ENCODE data around the gene MUS81. TPM values are rescaled to one million over a fixed set of nuclear protein-coding genes. Genes with fewer than 3 reads are reported as not detected.

The MUS81 gene
- total and polyA plus RNA-seq, 2 of the 13 experiments (the other 11 are each of a cell fraction or from before 2014, with no cell fraction given), result 25.6 to 30.2 TPM

DNA sequence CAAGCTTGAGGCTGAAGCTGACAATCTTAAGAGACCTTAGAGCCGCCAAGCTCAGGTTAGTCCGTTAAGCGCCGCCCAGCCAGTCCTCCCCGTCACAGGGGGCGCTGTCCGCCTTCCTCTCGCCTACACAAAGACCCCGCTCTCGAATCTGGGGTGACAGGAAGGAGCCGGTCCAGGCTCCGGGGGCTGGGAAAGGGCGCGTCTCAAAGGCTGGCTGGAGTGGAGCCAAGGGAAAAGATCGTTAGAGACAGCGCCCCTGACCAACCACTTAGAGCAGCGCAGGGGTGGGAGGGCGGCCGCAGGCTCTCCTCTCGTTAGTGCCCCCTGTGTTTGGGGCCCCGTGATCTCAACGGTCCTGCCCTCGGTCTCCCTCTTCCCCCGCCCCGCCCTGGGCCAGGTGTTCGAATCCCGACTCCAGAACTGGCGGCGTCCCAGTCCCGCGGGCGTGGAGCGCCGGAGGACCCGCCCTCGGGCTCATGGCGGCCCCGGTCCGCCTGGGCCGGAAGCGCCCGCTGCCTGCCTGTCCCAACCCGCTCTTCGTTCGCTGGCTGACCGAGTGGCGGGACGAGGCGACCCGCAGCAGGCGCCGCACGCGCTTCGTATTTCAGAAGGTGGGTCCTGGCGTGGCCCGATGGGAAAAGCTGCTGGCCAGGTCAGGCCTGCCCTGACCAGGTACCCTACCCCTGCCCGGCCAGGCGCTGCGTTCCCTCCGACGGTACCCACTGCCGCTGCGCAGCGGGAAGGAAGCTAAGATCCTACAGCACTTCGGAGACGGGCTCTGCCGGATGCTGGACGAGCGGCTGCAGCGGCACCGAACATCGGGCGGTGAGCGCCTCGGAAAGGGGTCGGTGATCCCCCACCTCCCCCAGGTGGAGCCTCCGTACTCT lies at the start of gene MUS81 (continued):
- no peak for TF ChIP-seq NFKBIZ (CRISPR knock-in tag; IDR thresholded peaks at IDR 0.05)
- no peak for TF ChIP-seq ZKSCAN1 (IDR thresholded peaks at IDR 0.05; ENCODE audit: low read length)
- TF ChIP-seq ZNF652 (CRISPR knock-in tag; IDR thresholded peaks at IDR 0.05; ENCODE audit: borderline replicate concordance, low read depth), result no peak
- TF ChIP-seq, protein P1, sequence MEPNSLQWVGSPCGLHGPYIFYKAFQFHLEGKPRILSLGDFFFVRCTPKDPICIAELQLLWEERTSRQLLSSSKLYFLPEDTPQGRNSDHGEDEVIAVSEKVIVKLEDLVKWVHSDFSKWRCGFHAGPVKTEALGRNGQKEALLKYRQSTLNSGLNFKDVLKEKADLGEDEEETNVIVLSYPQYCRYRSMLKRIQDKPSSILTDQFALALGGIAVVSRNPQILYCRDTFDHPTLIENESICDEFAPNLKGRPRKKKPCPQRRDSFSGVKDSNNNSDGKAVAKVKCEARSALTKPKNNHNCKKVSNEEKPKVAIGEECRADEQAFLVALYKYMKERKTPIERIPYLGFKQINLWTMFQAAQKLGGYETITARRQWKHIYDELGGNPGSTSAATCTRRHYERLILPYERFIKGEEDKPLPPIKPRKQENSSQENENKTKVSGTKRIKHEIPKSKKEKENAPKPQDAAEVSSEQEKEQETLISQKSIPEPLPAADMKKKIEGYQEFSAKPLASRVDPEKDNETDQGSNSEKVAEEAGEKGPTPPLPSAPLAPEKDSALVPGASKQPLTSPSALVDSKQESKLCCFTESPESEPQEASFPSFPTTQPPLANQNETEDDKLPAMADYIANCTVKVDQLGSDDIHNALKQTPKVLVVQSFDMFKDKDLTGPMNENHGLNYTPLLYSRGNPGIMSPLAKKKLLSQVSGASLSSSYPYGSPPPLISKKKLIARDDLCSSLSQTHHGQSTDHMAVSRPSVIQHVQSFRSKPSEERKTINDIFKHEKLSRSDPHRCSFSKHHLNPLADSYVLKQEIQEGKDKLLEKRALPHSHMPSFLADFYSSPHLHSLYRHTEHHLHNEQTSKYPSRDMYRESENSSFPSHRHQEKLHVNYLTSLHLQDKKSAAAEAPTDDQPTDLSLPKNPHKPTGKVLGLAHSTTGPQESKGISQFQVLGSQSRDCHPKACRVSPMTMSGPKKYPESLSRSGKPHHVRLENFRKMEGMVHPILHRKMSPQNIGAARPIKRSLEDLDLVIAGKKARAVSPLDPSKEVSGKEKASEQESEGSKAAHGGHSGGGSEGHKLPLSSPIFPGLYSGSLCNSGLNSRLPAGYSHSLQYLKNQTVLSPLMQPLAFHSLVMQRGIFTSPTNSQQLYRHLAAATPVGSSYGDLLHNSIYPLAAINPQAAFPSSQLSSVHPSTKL (CRISPR knock-in tag; IDR thresholded peaks at IDR 0.05), result peak; percentile 25
- TF ChIP-seq, protein P2, sequence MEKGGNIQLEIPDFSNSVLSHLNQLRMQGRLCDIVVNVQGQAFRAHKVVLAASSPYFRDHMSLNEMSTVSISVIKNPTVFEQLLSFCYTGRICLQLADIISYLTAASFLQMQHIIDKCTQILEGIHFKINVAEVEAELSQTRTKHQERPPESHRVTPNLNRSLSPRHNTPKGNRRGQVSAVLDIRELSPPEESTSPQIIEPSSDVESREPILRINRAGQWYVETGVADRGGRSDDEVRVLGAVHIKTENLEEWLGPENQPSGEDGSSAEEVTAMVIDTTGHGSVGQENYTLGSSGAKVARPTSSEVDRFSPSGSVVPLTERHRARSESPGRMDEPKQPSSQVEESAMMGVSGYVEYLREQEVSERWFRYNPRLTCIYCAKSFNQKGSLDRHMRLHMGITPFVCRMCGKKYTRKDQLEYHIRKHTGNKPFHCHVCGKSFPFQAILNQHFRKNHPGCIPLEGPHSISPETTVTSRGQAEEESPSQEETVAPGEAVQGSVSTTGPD (CRISPR knock-in tag; IDR thresholded peaks at IDR 0.05), result no peak
- TF ChIP-seq RARA (CRISPR knock-in tag; IDR thresholded peaks at IDR 0.05), result 0 out of 2 replicates have a peak, but pooled peaks have one; percentile 39
- TF ChIP-seq, protein P3, sequence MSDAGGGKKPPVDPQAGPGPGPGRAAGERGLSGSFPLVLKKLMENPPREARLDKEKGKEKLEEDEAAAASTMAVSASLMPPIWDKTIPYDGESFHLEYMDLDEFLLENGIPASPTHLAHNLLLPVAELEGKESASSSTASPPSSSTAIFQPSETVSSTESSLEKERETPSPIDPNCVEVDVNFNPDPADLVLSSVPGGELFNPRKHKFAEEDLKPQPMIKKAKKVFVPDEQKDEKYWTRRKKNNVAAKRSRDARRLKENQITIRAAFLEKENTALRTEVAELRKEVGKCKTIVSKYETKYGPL (CRISPR knock-in tag; IDR thresholded peaks at IDR 0.05), result 0 out of 2 replicates have a peak, but pooled peaks have one; percentile 12
- TF ChIP-seq HNF4G (IDR thresholded peaks at IDR 0.05; ENCODE audit: borderline replicate concordance, low read depth, low read length), result no peak
- TF ChIP-seq HNF4G (CRISPR knock-in tag; IDR thresholded peaks at IDR 0.05; ENCODE audit: borderline replicate concordance, low read depth), result no peak; the same call in 1 of the 2 replicates
- TF ChIP-seq, protein P4, sequence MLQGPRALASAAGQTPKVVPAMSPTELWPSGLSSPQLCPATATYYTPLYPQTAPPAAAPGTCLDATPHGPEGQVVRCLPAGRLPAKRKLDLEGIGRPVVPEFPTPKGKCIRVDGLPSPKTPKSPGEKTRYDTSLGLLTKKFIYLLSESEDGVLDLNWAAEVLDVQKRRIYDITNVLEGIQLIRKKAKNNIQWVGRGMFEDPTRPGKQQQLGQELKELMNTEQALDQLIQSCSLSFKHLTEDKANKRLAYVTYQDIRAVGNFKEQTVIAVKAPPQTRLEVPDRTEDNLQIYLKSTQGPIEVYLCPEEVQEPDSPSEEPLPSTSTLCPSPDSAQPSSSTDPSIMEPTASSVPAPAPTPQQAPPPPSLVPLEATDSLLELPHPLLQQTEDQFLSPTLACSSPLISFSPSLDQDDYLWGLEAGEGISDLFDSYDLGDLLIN (CRISPR knock-in tag; IDR thresholded peaks at IDR 0.05; ENCODE audit: borderline replicate concordance), result no peak
- peak; percentile 75; the same call in 1 of the 2 replicates for TF ChIP-seq NCOR1 (IDR thresholded peaks at IDR 0.05; ENCODE audit: borderline replicate concordance, low read length)
- TF ChIP-seq HIVEP1 (CRISPR knock-in tag; IDR thresholded peaks at IDR 0.05), result 0 out of 2 replicates have a peak, but pooled peaks have one; percentile 30
- TF ChIP-seq GATA4 (IDR thresholded peaks at IDR 0.05; ENCODE audit: borderline replicate concordance, low read depth), result no peak
- TF ChIP-seq SAFB2 (CRISPR knock-in tag; IDR thresholded peaks at IDR 0.05; ENCODE audit: borderline replicate concordance, low read depth), result peak; percentile 75; the same call in 1 of the 2 replicates
- TF ChIP-seq, protein P5, sequence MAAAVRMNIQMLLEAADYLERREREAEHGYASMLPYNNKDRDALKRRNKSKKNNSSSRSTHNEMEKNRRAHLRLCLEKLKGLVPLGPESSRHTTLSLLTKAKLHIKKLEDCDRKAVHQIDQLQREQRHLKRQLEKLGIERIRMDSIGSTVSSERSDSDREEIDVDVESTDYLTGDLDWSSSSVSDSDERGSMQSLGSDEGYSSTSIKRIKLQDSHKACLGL (CRISPR knock-in tag; IDR thresholded peaks at IDR 0.05), result peak; percentile 72
- no peak for TF ChIP-seq ZNF589 (CRISPR knock-in tag; conservative IDR thresholded peaks at IDR 0.05)
- TF ChIP-seq HES4 (CRISPR knock-in tag; IDR thresholded peaks at IDR 0.05; ENCODE audit: borderline replicate concordance), result peak; percentile 68
- TF ChIP-seq, protein P6, sequence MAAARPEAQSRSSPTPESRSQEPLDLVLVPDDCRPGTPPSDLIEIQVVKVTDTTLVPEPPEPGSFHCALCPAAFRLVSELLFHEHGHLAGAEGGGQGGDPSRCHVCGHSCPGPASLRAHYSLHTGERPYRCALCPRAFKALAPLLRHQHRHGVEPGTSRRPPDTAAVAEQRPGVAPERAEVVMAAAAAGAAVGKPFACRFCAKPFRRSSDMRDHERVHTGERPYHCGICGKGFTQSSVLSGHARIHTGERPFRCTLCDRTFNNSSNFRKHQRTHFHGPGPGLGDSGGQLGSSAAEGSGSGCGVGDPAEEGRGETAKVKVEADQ (CRISPR knock-in tag; IDR thresholded peaks at IDR 0.05; ENCODE audit: borderline replicate concordance), result no peak
- TF ChIP-seq CCAR2 (optimal IDR thresholded peaks at IDR 0.05; ENCODE audit: low read depth, low read length), result peak; percentile 77
- no peak for TF ChIP-seq ZNF124 (CRISPR knock-in tag; IDR thresholded peaks at IDR 0.05)

All from HepG2 (cell line).